HS-27A (cell line): ENCODE data around the gene KLHL25.

ENCODE experiments used
- DNase-seq: peaks from one replicate; pipeline ENCODE4 v3.0.0-alpha.2; 2012; ENCODE audit warnings: low read depth, missing footprints

KLHL25 gene

DNA sequence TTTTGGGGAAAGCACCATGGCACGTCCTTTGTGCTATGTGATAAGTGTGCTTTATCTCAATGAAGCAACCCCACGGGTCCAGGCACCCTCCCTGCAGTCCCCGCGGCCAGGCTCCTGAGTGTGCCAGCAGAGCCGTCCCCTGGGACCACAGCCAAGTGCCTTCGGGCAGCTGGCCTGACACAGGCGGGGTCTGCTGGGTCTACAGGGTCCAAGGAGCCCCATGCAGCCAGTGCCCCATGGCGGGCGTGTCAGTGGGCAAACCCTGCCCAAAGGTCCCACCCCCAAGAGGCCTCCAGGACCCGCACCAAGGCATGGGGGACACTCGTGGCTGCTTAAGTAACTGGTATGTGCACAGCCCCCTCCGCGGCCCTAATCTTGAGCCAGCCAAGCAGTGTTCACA, 35.3 kb downstream of the KLHL25 start:
- no peak for DNase-seq

DNA sequence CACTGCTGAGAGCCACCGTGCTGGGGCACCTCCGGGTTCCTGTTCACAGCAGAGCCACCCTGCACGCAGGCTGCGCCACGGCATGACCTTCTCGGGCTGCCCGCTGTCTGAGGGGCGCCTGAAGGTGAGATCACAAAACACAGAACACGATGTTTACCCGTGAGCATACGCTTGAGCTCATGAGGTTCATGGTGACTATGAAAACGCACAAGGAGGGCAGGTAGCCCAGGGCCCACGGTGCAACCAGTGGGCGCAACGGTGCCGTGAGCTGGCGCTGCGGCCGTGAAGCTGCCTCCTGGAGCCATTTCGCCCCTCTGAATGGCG, 36.1 kb downstream of the KLHL25 start:
- DNase-seq = no peak

DNA sequence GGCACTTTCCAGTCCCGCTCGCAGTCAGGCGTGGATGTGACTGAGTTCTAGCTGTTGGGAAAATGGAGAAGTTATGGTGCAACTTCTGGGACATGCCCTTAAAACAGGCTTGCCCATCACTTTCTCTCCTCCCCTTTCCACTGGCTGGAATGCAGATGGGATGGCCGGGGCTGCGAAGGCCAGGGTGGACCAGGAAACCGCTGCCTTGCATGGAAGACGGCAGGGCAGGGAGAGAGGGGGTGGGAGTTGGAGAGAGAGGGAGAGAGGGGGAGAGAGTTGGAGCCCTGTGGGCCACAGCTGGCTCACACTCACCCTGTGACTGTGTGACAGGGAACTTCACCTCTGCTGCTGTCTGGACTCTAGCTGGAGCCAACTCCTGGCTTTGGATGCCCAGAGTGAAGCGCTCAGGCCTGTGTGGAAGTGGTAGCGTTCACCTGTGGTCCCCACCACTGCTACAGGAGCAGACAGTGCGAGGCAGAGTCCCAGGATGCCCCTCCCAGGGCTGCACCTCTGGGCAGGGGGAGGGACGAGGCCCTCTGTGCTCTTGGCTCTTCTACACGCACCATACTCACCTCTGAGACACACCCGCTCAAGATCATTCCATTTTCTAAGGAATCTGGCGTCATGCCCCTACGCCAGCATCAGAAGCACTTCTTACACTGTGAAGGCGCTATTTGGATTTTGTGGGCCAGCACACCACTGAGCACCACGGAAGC, 36.6 kb downstream of the KLHL25 start:
- DNase-seq = no peak

DNA sequence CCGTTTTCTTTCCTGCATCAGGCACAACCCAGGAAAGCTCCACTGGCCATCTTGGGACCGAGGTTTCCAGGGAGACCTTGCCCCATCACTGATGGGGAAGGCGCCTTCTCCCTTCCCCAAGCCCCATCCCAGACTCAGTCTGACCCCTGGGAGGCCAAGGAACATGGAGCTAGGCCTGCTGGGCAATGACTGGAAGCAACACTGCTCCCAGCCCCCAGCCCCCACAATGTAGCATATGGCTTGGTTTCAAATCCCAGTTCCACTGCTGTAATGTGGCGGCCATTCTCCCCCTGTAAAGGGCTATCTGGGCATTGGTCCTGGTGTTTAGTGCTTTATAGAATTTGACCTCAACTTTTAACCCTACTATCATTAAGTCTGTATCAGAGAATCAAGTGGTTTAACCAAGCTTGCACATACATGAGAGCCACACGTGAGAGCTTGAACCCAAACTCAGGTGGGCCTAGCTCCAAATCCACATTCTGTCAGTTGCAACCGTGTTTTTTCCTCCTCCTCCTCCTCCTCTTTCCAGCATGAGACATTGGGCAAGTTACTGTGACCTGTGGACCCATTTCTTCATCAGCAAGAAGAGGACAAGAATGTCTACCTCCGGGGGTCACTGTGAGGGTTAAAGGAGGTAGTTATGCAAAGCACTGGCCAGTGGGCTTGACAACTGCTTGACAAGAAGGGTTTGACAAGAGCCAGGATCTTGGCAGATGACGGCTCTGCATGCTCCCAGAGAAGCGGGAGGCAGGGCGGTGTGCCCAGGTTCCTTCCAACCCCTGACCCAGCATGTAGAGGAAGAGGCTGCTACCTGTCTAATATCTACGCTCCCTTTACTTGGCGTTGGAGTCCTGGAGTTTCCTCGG, 37.4 kb downstream of the KLHL25 start:
- no peak for DNase-seq

DNA sequence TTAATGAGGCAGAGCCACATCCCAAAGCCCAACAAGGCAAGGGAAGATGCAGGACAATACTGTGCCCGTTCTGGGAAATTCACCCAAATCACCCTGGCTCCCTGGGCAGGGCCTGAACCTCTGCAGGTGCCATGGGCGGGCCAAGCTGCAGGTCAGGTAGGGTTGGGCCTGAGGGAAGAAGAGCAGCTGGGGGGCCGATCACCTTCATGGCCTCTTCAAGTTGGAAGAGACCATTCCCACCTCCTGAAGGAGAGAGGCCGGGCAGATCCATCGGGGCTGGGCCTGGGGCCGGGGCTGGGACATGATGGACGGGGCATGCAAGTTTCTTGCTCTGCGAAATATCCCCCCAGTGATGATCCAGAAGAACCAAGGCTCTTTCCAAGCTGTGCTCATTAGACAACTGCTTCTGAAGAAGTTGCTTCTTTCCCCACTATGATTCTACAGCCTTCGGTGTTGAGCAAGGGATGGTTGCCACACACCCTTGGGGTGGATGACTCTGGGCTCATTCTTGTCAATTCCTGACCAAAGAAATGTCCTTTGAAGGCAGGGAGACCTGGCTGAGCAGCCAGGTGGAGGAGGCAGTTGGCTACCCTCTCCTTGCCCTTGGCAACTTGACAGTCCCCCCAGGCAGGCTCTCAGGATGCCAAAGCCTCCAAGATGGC, 38.2 kb downstream of the KLHL25 start:
- DNase-seq = no peak

DNA sequence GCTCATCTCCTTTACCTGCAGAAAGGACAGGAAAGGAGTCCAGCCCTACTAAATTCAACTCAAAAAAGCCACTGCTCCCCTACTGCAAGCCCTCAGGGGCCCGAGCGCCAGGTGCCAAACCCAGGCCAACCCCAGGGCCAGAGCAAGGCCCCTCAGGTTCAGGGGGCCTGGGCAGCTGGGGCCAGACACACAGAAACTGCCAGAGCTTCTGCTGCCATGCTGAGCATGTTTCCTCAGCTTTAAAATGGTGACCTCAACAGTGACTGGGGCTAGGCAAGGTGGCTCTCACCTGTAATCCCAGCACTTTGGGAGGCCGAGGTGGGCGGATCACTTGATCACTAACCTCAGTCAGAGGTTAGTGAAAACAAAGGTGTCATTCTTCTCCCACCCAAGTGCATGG, 38.8 kb downstream of the KLHL25 start:
- no peak for DNase-seq

DNA sequence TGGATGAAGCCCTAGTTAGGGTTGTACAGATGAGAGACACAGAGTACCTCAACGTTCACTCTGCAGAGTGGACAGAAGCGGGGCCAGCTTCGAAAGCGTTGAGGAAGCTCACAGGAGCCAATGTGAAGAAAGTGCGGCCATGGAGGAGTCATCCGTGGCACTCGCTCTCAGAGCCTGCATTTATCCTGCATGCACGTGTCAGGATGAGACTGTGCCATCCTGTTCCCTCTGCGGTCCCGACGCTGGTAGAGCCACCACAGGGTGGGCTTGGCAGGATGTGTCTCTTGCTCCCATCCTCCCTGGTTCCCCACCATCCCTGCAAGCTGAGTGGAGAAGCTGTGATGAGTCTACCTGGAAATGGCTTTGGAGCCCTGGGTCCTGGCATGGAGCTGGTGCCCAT, 39.3 kb downstream of the KLHL25 start:
- no peak for DNase-seq

DNA sequence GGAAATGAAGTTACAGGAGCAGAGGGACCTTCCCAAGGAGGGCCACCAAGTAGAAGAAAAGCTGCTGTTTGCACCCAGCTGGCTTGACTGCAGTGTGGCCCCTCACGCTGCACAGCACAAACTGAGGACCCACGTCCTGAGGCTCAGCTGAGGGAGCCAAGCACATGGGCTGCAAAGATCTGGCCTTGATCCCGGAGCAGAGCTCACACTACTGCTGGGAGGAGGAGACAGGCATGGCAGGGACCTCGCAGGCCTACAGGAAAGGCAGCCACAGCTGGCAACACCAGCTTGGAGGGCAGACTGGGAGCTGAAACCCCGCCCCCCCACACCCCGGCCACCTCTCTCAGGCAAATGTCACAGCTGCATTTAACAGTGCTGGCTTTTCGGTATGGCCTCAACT, 39.7 kb downstream of the KLHL25 start:
- DNase-seq = no peak

DNA sequence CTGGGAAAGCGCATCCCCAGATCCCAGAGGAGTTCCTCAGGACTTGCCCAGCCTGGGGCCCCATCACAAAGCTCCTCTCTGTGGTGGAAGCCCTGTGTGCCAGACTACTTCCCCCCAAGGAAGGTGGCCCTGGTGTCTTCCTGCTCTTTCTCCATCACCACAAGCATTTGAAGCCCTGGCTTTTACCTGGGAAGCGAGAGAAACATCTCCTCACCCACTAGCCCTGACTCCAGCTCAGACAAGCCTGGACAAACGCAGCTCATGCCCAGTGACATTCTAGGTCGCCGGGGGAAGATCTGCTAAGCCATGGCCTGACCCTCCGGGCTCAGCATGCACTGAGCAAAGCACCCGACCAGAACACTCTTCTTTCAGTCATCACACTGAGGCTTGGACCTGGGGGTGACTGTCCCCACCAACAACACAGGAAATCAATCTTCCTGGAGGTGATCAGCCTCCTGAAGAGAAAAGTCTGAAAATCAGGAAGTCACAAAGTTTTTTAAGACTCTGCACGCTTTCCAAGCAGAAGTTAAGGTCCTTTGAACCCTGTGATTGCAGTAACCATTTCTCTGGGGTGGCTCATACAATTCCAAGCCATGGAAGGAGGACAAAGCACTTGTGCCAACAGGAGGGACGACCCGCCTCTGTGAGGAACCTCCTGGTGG, 40.8 kb downstream of the KLHL25 start:
- DNase-seq = no peak

DNA sequence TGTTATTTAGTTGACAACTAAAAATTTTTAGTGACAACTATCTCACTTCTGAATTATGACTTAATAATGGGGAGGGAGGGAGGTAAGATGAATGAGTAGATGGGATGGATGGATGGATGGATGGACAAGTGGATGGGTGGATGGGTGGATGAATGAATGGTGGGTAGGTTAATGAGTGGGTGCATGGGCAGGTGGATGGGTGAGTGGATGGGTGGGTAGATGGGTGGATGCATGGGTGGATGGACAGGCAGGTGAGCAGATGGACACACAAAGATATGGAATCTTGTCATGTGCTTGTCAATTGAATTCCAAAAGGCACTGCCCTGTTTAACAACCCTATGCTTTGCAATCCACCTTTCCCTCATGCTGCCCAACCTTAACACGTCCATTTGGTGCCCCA, 41.5 kb downstream of the KLHL25 start:
- no peak for DNase-seq

DNA sequence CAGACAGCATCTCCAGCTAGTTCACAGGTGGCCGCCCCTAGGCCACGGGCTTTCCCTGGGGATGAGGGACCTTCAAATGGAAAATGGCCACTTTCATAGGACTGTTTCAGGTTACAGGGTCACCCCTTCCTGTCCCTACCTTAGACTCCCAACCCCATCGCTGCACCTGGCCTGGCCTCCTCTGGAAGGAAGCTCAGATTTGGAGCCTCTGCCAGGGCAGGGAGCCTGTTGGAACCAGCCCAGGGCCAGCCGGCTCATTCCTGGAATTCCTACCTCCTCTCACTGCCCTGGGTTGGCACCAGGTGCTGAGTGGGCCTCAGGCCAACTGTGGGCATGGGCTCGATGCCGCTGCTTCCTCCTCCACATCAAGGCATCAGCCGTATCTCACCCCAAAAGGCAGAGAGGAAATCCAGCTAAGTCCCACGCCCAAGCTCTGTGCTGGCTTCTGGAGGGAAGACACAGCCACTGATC, 42.2 kb downstream of the KLHL25 start:
- DNase-seq = no peak

DNA sequence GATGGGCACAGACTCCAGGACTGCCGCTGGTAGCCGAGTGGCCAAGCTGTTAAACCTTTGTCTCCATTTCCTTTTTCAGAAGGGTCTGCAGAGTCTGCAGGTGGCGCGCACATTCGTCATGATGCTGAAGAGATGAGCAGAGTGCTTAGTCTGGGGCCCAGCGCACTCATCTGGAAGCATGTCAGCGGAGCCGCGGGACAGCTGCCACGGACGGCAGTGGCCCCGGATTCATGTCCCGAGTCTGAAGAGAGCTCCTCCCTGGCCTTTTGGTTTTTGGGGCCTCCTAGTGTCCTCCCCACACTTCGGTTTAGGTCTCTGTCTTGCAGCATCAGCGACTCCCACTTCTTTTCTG, 42.6 kb downstream of the KLHL25 start:
- no peak for DNase-seq

DNA sequence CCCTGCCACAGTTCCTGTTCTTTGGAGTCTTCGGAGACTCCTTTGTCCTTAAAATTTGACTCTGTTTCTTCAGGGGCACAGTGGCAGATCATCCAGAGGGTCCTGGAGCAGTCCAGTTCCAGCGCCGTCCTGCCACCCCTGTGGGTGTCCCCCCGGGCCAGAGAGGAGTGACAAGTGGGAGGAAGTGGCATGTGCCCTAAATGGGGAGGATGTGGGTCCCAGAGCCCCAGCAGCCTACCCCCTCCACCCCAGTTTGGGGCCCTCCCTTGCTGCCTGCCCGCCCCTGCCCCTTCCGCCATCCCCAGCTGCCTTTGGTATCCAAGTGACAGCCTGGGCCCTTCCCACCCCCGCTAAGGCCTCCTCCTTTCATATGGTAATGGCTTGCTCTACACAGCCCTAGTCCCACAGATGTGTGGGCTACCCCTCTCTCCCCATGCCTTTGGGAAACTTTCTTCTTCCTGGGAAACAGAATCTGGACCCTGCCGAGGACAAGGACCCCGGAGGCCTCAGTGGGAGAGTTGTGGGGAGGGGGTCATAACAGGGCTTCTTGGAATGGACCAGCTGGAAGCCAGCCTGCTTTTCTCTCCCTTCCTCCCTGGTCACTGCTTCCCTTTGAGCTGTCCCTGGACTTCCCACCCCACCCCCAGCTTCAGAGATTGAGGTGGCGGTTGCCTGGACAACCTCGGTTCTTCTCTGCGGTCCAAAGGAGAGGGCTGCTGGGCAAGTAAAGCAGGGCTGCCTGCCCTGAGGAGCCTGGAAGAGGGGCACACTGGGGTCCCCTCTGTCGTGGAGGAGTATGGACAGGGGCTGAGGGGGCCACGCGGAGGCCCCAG, 43.2 kb downstream of the KLHL25 start:
- no peak for DNase-seq

DNA sequence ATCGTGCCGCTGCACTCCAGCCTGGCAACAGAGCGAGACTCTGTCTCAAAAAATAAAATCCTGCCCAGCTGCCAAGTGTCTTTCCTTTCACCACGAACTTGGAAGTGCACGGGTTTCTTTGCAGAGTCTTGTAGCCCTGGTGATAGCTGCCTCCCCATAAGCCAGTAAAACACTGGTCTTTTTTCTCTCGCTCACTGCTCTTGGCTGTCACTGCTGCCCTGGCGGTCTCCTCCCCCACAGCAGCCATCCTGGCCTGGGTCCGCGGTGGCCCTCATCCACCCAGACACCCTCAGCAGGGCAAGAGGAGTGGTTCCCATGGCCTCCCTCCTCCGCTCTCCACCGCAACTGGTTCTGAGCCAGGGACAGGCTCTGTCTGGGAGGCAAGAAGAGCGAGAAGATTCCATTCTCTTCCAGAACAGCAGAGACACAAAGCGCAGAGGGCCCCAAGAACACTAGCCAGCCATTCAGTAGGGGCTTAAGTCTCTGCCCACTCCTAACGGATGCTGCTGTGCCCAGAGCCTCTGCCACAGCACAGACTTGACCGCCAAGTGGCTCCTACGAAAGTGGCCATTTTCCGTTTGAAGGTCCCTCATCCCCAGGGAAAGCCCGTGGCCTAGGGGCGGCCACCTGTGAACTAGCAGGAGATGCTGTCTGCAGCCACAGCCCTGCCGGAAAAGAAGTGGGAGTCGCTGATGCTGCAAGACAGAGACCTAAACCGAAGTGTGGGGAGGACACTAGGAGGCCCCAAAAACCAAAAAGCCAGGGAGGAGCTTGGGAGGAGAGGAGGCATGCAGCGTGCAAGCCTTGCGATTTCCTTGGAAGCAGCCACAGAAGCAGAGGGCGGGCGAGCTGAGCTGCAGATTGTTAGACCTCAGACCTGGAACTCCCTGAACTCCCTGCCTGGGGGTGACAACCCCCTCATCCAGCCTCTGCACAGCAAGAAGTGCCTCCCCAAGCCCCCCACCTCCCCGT, 44.1 kb downstream of the KLHL25 start:
- no peak for DNase-seq

DNA sequence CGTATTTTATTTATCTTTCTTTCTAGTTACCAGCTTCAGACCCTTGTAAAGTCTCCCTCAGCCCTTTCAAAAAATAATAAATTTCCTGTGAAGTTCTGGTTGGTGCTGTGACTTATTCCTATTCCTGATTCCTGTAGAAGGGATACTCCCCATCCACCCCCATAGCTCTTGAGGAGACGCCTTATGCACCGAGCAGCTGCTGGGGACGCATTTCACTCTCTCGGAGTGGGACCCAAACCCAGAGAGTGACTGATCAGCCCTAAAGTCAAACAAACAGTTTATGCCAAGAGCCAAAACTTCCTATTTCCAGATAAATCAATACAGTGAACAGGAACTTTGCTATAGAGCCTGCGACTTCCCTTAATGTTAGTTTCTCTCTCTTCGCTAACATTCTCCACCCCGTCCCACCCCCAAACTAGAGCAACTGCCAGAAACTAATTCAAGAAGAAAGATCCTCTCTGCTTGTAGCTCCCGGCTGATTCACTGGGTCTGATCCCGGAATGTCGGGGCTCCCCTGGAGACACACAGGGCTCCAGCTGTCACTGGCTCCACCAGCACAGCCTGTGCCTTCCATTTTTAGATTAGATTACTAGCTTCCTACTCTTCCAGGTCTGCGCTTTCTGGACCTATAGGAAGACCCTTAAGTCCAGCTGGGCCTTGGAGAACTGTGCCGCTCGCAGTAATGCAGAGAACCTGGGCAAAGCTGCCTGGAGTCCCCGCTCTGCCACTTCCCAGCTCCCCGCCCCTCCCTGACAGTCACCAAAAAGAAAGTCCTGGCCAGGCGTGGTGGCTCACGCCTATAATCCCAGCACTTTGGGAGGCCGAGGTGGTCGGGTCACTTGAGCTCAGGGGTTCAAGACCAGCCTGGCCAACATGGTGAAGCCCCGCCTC, 45.2 kb downstream of the KLHL25 start:
- no peak for DNase-seq

DNA sequence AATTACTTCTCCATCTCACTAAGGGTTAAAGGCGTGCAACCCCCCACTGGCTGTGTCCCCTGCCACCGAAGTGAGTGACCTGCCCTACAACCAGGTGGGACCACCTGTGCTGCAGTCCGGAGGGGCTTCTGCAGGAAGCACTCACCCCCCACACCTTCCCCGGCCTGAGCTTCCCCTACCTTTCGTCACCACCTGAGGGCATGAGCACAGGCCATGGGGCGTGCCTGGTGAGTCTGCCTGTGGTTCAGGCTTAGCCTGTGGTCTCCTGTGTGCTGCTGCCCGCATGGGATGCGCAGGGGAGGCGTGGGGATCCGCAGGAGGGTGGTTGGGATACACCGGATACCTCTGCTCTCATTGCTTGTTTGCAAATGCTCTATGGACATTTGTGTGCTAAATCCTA, 46.0 kb downstream of the KLHL25 start:
- DNase-seq = no peak

DNA sequence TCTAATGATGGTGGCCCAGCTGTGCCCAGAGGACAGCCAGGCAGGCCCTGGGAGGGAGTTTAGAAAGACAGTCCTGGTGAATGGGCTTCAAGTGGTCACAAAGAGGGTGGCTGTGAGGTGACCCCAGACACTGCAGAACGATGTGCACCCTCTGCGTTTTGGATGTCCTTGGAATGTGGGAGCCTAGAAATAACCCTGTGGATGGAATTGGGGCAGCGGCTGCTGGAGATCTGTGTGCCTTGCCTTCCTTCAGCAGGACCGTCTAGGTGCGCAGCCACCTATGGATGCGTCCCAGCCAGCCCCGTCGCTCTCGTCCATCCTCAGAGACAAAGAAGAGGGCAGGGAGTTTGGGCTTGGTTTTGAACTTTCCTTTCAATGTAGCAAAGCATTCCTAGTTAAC, 46.5 kb downstream of the KLHL25 start:
- DNase-seq = no peak

DNA sequence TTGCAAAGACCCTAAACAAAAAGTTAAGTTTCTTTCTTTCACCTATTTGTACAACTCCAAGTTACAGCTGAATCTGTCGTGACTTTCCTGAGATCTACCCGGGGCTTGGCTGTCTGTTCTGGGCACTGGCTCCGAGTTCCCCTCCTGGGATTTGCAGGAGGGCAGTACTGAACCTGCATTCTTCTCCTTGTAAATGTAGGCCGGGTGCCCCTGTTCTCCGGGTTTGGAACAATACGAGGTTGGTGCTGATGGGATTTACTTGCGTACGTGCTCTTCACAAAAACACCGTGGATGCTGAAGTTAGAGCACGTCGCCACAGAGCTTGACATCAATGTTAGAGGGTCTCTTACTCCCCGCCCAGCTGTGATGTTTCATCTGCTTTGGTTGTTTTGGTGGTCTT, 48.1 kb downstream of the KLHL25 start:
- no peak for DNase-seq

DNA sequence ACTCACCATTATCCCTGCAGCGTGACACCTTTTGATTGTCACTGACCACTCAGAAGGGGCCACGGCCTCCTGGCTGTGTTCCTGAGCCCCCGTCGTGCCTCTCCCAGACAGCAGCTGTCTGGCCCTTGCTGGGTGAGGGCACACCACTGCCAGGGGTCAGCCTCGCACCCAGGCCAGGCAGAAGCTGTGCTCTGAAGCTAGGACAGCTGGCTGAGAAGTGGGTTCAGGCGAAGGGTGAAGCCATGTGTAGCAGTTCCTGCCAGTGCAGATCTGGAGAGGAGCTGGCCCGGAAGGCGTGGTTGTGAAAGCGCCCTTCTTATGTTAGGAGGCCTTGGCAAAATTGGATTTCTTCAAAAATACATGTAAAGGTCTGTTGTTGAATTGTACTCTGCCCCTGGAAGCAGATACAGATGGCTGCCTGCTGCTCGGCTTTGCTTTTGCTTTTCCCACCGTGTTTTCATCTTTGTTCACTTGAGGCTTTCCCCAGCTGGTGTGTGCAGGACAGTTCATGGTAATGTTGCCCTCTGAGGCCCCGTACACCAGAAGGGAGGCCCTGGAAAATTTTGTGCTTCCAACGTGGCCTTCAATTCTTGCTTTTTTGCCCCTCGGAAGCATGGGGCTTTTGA, 49.1 kb downstream of the KLHL25 start:
- DNase-seq = no peak
